Activated B cell treated with CpG ODN at 0.5 μM for 24 hours (primary cell): Measurements from ENCODE around the gene PDCD5. TPM values are rescaled to one million over a fixed set of nuclear protein-coding genes. Genes with fewer than 3 reads are reported as not detected.

ENCODE experiments used
- ATAC-seq: fragments of 200-7000 bp; cut with Tn5 transposase; one replicate; pipeline ENCODE4 v1.10.0; 2021; ENCODE audit warnings: low read depth, mild to moderate bottlenecking, moderate library complexity
- CTCF ChIA-PET: fragments of 350-600 bp; sonication (Branson Sonifier 250); formaldehyde crosslinking; loops from one replicate; lab custom pipeline; 2021; ENCODE audit warnings: antibody characterized with exemption; lab: Charles Lee
- POLR2A ChIA-PET: fragments of 350-600 bp; sonication (Branson Sonifier 250); formaldehyde crosslinking; loops from one replicate; lab custom pipeline; 2021; ENCODE audit warnings: antibody characterized with exemption; lab: Charles Lee
- DNase-seq: peaks from one replicate; pipeline ENCODE4 v3.0.0; 2022
- H3K27ac Mint-ChIP-seq: one replicate; pipeline ENCODE4 v1.8.0; 2020; ENCODE audit warnings: mixed read lengths
- H3K27me3 Mint-ChIP-seq: one replicate; pipeline ENCODE4 v1.8.0; 2021; ENCODE audit warnings: mixed read lengths
- H3K36me3 Mint-ChIP-seq: one replicate; pipeline ENCODE4 v1.8.0; 2021; ENCODE audit warnings: low read depth, mixed read lengths
- H3K4me1 Mint-ChIP-seq: one replicate; pipeline ENCODE4 v1.8.0; 2021; ENCODE audit warnings: mixed read lengths
- H3K4me3 Mint-ChIP-seq: one replicate; pipeline ENCODE4 v1.8.0; 2020; ENCODE audit warnings: mild to moderate bottlenecking, mixed read lengths
- H3K9me3 Mint-ChIP-seq: one replicate; pipeline ENCODE4 v1.8.0; 2020; ENCODE audit warnings: mixed read lengths
- CTCF ChIP-seq: fragments of 200-600 bp; IDR thresholded peaks from one replicate; pipeline ENCODE4 v1.8.0; 2022; ENCODE audit warnings: antibody characterized with exemption, mild to moderate bottlenecking
- intact Hi-C: fragments of 100-400 bp; cut with micrococcal nuclease; formaldehyde crosslinking; loops from one replicate; pipeline ENCODE4 v1.15.1; 2024
- total RNA-seq: library from RNA; stranded (reverse); gene quantifications from 2 replicates; pipeline ENCODE4 v1.2.3, GENCODE V29; 2022

The PDCD5 gene
- total RNA-seq, 1 donor from 2014 or later: 58.2 TPM

- ChIA-PET POLR2A (no interaction called here), CTCF (no interaction called here)
- no peak for TF ChIP-seq CTCF
- DNase-seq (no peak), ATAC-seq (no peak)
- H3K27ac Mint-ChIP-seq: no peak overlapping the region
- H3K36me3 Mint-ChIP-seq: peaks cover 62% of the 10 kb centered on the region
- intact Hi-C loops: no loop called here
- H3K4me1 Mint-ChIP-seq: no peaks in the 10 kb centered on the region
- no peaks in the 10 kb centered on the region for H3K9me3 Mint-ChIP-seq
- H3K27me3 Mint-ChIP-seq: no peaks in the 10 kb centered on the region
- H3K4me3 Mint-ChIP-seq: no peak overlapping the region
Observed at GRCh38 chr19:32613008-32613407, 32.0 kb downstream of the PDCD5 start.

GRCh38 chr19:32614916-32615315 is 33.9 kb downstream of the PDCD5 start:
- POLR2A ChIA-PET: no interaction called here
- Mint-ChIP-seq H3K27me3 (no peaks in the 10 kb centered on the region), H3K4me3 (no peak overlapping the region), H3K36me3 (peaks cover 71% of the 10 kb centered on the region), H3K9me3 (no peaks in the 10 kb centered on the region), H3K27ac (no peak overlapping the region), H3K4me1 (no peaks in the 10 kb centered on the region)
- CTCF ChIA-PET: no interaction called here
- DNase-seq (no peak), ATAC-seq (no peak)
- no peak for TF ChIP-seq CTCF
- intact Hi-C loops: no loop called here

- Mint-ChIP-seq H3K36me3 (peaks cover 73% of the 10 kb centered on the region), H3K9me3 (no peaks in the 10 kb centered on the region), H3K4me3 (no peak overlapping the region), H3K27ac (no peak overlapping the region), H3K27me3 (no peaks in the 10 kb centered on the region), H3K4me1 (no peaks in the 10 kb centered on the region)
- POLR2A ChIA-PET: no interaction called here
- TF ChIP-seq CTCF: no peak
- intact Hi-C loops: no loop called here
- DNase-seq (no peak), ATAC-seq (no peak)
- CTCF ChIA-PET: no interaction called here
Observed at GRCh38 chr19:32615569-32615968, 34.6 kb downstream of the PDCD5 start.

- H3K36me3 Mint-ChIP-seq: peaks cover 82% of the 10 kb centered on the region
- no peaks in the 10 kb centered on the region for H3K4me1 Mint-ChIP-seq
- ATAC-seq (no peak), DNase-seq (no peak)
- POLR2A ChIA-PET: no interaction called here
- no peak overlapping the region for H3K4me3 Mint-ChIP-seq
- intact Hi-C loops: no loop called here
- H3K9me3 Mint-ChIP-seq: no peaks in the 10 kb centered on the region
- no peak for TF ChIP-seq CTCF
- H3K27me3 Mint-ChIP-seq: no peaks in the 10 kb centered on the region
- CTCF ChIA-PET: no interaction called here
- H3K27ac Mint-ChIP-seq: no peak overlapping the region
Observed at GRCh38 chr19:32619051-32619685, 38.2 kb downstream of the PDCD5 start.

GRCh38 chr19:32622002-32622401 is 41.0 kb downstream of the PDCD5 start:
- no peaks in the 10 kb centered on the region for H3K4me1 Mint-ChIP-seq
- H3K27ac Mint-ChIP-seq: no peak overlapping the region
- ATAC-seq: no peak
- no peak for DNase-seq
- no peaks in the 10 kb centered on the region for H3K9me3 Mint-ChIP-seq
- intact Hi-C loops: no loop called here
- peaks cover 75% of the 10 kb centered on the region for H3K36me3 Mint-ChIP-seq
- TF ChIP-seq CTCF: no peak
- CTCF ChIA-PET: no interaction called here
- POLR2A ChIA-PET: no interaction called here
- H3K27me3 Mint-ChIP-seq: no peaks in the 10 kb centered on the region
- no peak overlapping the region for H3K4me3 Mint-ChIP-seq
